ENCODE data around the gene CDKAL1. TPM values are rescaled to one million over a fixed set of nuclear protein-coding genes. Genes with fewer than 3 reads are reported as not detected.

CDKAL1 gene
- total RNA-seq, result 9.1 TPM
- long read RNA-seq, transcript CDKAL1-201 (16 exons, 3,272 nt), result major isoform, 5 of 8 reads
- long read RNA-seq, partial matches to known transcripts, result 1 of 8 reads
- long read RNA-seq, other reads (novel, unspliced or antisense), result 2 of 8 reads

DNA sequence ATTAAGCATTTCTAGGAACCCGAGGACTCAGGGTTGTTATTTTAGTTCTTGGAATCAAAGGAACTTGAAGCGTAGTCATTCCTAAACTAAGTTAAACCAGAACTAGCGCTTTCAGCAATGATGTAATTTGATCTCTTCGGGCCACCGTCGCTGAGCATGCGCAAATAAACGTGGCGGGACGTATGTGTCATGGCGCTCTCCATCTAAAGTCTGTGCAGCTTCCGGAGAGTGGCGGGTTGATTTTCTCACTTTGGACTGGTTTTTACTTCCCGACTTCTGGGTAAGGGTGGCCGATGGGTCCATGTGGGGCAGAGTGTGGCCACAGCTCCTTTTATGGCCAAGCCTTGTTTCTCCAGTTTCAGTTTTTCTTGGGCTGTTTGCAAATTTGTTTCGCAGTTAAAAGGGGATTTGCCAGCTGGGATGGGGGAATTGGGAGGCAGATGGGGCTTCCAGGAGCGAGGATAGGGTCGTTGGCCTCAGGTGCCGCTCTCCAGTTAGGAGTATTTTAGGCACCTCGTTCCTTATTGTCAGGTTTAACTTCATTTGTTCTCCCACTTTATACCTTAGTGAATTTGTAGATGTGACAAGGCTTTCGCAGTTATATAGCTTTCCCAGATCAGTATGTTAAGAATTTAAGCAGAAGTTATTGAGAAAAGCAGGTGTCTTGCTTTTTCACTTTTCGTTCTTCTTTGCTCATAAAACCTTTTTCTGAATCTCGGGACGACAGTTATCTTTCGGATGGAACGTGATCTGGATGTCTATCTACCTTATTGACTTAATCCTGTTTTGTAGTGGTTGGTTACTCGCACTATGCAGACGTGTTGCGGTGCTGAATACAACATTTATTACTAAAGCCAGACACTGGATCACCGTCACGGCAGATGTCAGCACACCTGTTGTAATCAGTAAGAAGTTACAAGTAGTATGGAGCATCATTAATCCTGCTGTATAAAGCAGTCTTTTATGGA, at the start of gene CDKAL1:
TSS of gene CDKAL1 (plus strand) at position 163 of the 968 bp plus-strand sequence. CDS start 11,894 bp downstream, outside the sequence.
- peaks cover 20% of the 10 kb centered on the region for H3K4me1 ChIP-seq
- no peaks in the 10 kb centered on the region for H3K27me3 ChIP-seq (ENCODE audit: low read depth)
- DNase-seq, result peak; percentile 91
- intact Hi-C loops (cut with micrococcal nuclease), result no loop called here
- peak within 1 kb of the TSS; percentile 81 for H3K27ac ChIP-seq (replicated peaks)
- no peaks in the 10 kb centered on the region for H3K9me3 ChIP-seq (replicated peaks)
- no peaks in the 10 kb centered on the region for H3K36me3 ChIP-seq
- no peak for TF ChIP-seq CTCF (IDR thresholded peaks at IDR 0.05; ENCODE audit: borderline replicate concordance)
- H3K4me3 ChIP-seq, result peak within 1 kb of the TSS; percentile 86

DNA sequence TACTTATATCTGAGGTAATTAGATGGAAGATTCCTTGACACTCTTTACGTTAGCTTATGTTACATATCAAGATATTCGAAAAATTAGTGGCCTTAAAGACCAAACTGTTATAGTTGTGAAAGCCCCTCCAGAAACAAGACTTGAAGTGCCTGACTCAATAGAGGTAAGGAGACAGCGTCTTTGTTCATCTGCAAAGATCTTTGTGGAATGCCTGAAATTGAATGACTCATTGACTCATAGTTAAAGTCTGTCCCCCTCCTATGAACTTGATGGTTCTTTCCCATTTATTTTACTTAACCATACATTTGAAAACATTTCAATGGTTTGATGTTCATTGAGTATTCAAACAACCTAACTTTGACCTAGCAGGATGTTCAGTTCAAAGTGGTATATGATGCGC, 47.6 kb upstream of the CDKAL1 start:
- intact Hi-C loops (cut with micrococcal nuclease), result no loop called here
- no peak overlapping the region for H3K27ac ChIP-seq (replicated peaks)
- TF ChIP-seq CTCF (IDR thresholded peaks at IDR 0.05; ENCODE audit: borderline replicate concordance), result no peak
- no peaks in the 10 kb centered on the region for H3K4me1 ChIP-seq
- H3K4me3 ChIP-seq, result no peak overlapping the region
- peaks cover 54% of the 10 kb centered on the region for H3K36me3 ChIP-seq
- no peaks in the 10 kb centered on the region for H3K9me3 ChIP-seq (replicated peaks)
- DNase-seq, result no peak
- H3K27me3 ChIP-seq (ENCODE audit: low read depth), result no peaks in the 10 kb centered on the region

- Histone ChIP-seq H3K36me3 (peaks cover 46% of the 10 kb centered on the region), H3K27ac (replicated peaks) (no peak overlapping the region), H3K27me3 (ENCODE audit: low read depth) (no peaks in the 10 kb centered on the region), H3K4me3 (no peak overlapping the region), H3K4me1 (no peaks in the 10 kb centered on the region), H3K9me3 (replicated peaks) (no peaks in the 10 kb centered on the region)
- intact Hi-C loops (cut with micrococcal nuclease), result no loop called here
- DNase-seq, result no peak
- TF ChIP-seq CTCF (IDR thresholded peaks at IDR 0.05; ENCODE audit: borderline replicate concordance), result no peak
Observed at GRCh38 chr6:20487669-20488375, 46.4 kb upstream of the CDKAL1 start.

GRCh38 chr6:20490591-20490990, 43.7 kb upstream of the CDKAL1 start:
- no peak for DNase-seq
- intact Hi-C loops (cut with micrococcal nuclease), result no loop called here
- Histone ChIP-seq H3K36me3 (peaks cover 34% of the 10 kb centered on the region), H3K27me3 (ENCODE audit: low read depth) (no peaks in the 10 kb centered on the region), H3K9me3 (replicated peaks) (no peaks in the 10 kb centered on the region), H3K4me1 (no peaks in the 10 kb centered on the region), H3K27ac (replicated peaks) (no peak overlapping the region), H3K4me3 (no peak overlapping the region)
- TF ChIP-seq CTCF (IDR thresholded peaks at IDR 0.05; ENCODE audit: borderline replicate concordance), result no peak

DNA sequence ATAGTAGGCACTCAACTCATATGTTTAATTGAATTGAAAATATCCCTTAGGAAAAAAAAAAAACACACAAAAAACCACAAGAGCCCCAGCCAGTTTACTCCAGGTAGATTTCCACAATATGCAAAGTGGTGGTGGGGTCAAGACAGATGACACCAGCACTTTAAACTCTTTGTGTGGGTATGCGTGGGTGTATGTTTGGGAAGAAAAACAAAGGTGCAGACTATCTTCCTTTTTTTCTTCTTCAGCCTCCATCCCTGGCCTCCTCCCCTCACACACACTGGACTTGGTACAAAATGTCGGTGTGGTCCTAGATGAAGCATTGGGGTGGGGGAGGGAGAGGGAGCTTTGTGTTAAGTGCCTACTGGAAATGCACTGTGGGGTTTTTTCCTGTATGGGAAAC, 42.2 kb upstream of the CDKAL1 start:
- no peaks in the 10 kb centered on the region for H3K27me3 ChIP-seq (ENCODE audit: low read depth)
- no peaks in the 10 kb centered on the region for H3K9me3 ChIP-seq (replicated peaks)
- DNase-seq, result no peak
- intact Hi-C loops (cut with micrococcal nuclease), result no loop called here
- no peak overlapping the region for H3K4me3 ChIP-seq
- H3K27ac ChIP-seq (replicated peaks), result no peak overlapping the region
- TF ChIP-seq CTCF (IDR thresholded peaks at IDR 0.05; ENCODE audit: borderline replicate concordance), result no peak
- H3K36me3 ChIP-seq, result peaks cover 34% of the 10 kb centered on the region
- H3K4me1 ChIP-seq, result no peaks in the 10 kb centered on the region
